Measurements from ENCODE around the gene BMP10.

The BMP10 gene

GRCh38 chr2:68855550-68855949, 15.6 kb downstream of the BMP10 start:
- Histone ChIP-seq H3K4me1 (ENCODE audit: insufficient read depth, low read length) (peaks cover 23% of the 10 kb centered on the region), H3K27ac (ENCODE audit: low read length) (peak overlapping the region; percentile 51), H3K79me2 (ENCODE audit: insufficient read depth, low read length) (no peaks in the 10 kb centered on the region), H3K4me3 (ENCODE audit: low read depth in 1 of 2, low read length in 2 of 2) (no peak overlapping the region), H3K9ac (ENCODE audit: low read depth, low read length) (no peak overlapping the region), H3K27me3 (ENCODE audit: insufficient read depth, low read length, poor library complexity) (no peaks in the 10 kb centered on the region), H3K9me3 (ENCODE audit: insufficient read depth, low read length, severe bottlenecking) (no peaks in the 10 kb centered on the region), H3K36me3 (ENCODE audit: insufficient read depth, low read length) (no peaks in the 10 kb centered on the region), H2AFZ (ENCODE audit: low read depth, low read length) (peak overlapping the region; percentile 44), H4K20me1 (ENCODE audit: insufficient read depth, low read length) (no peaks in the 10 kb centered on the region), H3K4me2 (ENCODE audit: insufficient read depth, low read length) (no peak overlapping the region)
- ATAC-seq (ENCODE audit: insufficient read depth, low read depth) (peak; percentile 63), DNase-seq (no peak)
- no peak for TF ChIP-seq EZH2 (IDR thresholded peaks at IDR 0.05; ENCODE audit: borderline replicate concordance, low read depth, low read length, severe bottlenecking)
- TF ChIP-seq CTCF (IDR thresholded peaks at IDR 0.05; ENCODE audit: borderline replicate concordance, extremely low read depth, low read length, poor library complexity, severe bottlenecking), result no peak

GRCh38 chr2:68854476-68854875, 16.7 kb downstream of the BMP10 start:
- Histone ChIP-seq H3K4me3 (ENCODE audit: low read depth in 1 of 2, low read length in 2 of 2) (no peak overlapping the region), H3K27ac (ENCODE audit: low read length) (no peak overlapping the region; the same call in 1 of the 2 replicates), H3K9me3 (ENCODE audit: insufficient read depth, low read length, severe bottlenecking) (no peaks in the 10 kb centered on the region), H3K4me2 (ENCODE audit: insufficient read depth, low read length) (no peak overlapping the region), H2AFZ (ENCODE audit: low read depth, low read length) (no peak overlapping the region), H4K20me1 (ENCODE audit: insufficient read depth, low read length) (no peaks in the 10 kb centered on the region), H3K79me2 (ENCODE audit: insufficient read depth, low read length) (no peaks in the 10 kb centered on the region), H3K9ac (ENCODE audit: low read depth, low read length) (no peak overlapping the region), H3K4me1 (ENCODE audit: insufficient read depth, low read length) (peaks cover 23% of the 10 kb centered on the region), H3K27me3 (ENCODE audit: insufficient read depth, low read length, poor library complexity) (no peaks in the 10 kb centered on the region), H3K36me3 (ENCODE audit: insufficient read depth, low read length) (no peaks in the 10 kb centered on the region)
- ATAC-seq (ENCODE audit: insufficient read depth, low read depth), result no peak
- no peak for TF ChIP-seq CTCF (IDR thresholded peaks at IDR 0.05; ENCODE audit: borderline replicate concordance, extremely low read depth, low read length, poor library complexity, severe bottlenecking)
- TF ChIP-seq EZH2 (IDR thresholded peaks at IDR 0.05; ENCODE audit: borderline replicate concordance, low read depth, low read length, severe bottlenecking), result no peak
- no peak for DNase-seq

- Histone ChIP-seq H3K36me3 (ENCODE audit: insufficient read depth, low read length) (no peaks in the 10 kb centered on the region), H3K9me3 (ENCODE audit: insufficient read depth, low read length, severe bottlenecking) (no peaks in the 10 kb centered on the region), H3K9ac (ENCODE audit: low read depth, low read length) (no peak overlapping the region), H3K27me3 (ENCODE audit: insufficient read depth, low read length, poor library complexity) (no peaks in the 10 kb centered on the region), H4K20me1 (ENCODE audit: insufficient read depth, low read length) (no peaks in the 10 kb centered on the region), H3K4me2 (ENCODE audit: insufficient read depth, low read length) (no peak overlapping the region), H3K4me1 (ENCODE audit: insufficient read depth, low read length) (peaks cover 23% of the 10 kb centered on the region), H2AFZ (ENCODE audit: low read depth, low read length) (no peak overlapping the region), H3K4me3 (ENCODE audit: low read depth in 1 of 2, low read length in 2 of 2) (no peak overlapping the region), H3K27ac (ENCODE audit: low read length) (no peak overlapping the region), H3K79me2 (ENCODE audit: insufficient read depth, low read length) (no peaks in the 10 kb centered on the region)
- DNase-seq, result no peak
- ATAC-seq (ENCODE audit: insufficient read depth, low read depth), result no peak
- TF ChIP-seq EZH2 (IDR thresholded peaks at IDR 0.05; ENCODE audit: borderline replicate concordance, low read depth, low read length, severe bottlenecking) (no peak), CTCF (IDR thresholded peaks at IDR 0.05; ENCODE audit: borderline replicate concordance, extremely low read depth, low read length, poor library complexity, severe bottlenecking) (no peak)
Measured at GRCh38 chr2:68853915-68854314, 17.3 kb downstream of the BMP10 start.

GRCh38 chr2:68853035-68853434, 18.2 kb downstream of the BMP10 start:
- no peaks in the 10 kb centered on the region for H3K27me3 ChIP-seq (ENCODE audit: insufficient read depth, low read length, poor library complexity)
- H3K4me1 ChIP-seq (ENCODE audit: insufficient read depth, low read length), result peaks cover 23% of the 10 kb centered on the region
- H2AFZ ChIP-seq (ENCODE audit: low read depth, low read length), result no peak overlapping the region
- TF ChIP-seq EZH2 (IDR thresholded peaks at IDR 0.05; ENCODE audit: borderline replicate concordance, low read depth, low read length, severe bottlenecking) (no peak), CTCF (IDR thresholded peaks at IDR 0.05; ENCODE audit: borderline replicate concordance, extremely low read depth, low read length, poor library complexity, severe bottlenecking) (no peak)
- no peaks in the 10 kb centered on the region for H3K9me3 ChIP-seq (ENCODE audit: insufficient read depth, low read length, severe bottlenecking)
- ATAC-seq (ENCODE audit: insufficient read depth, low read depth), result no peak
- no peak overlapping the region for H3K9ac ChIP-seq (ENCODE audit: low read depth, low read length)
- H3K4me2 ChIP-seq (ENCODE audit: insufficient read depth, low read length), result no peak overlapping the region
- no peak for DNase-seq
- H3K4me3 ChIP-seq (ENCODE audit: low read depth in 1 of 2, low read length in 2 of 2), result no peak overlapping the region
- H3K27ac ChIP-seq (ENCODE audit: low read length), result no peak overlapping the region
- no peaks in the 10 kb centered on the region for H3K36me3 ChIP-seq (ENCODE audit: insufficient read depth, low read length)
- H3K79me2 ChIP-seq (ENCODE audit: insufficient read depth, low read length), result no peaks in the 10 kb centered on the region
- H4K20me1 ChIP-seq (ENCODE audit: insufficient read depth, low read length), result no peaks in the 10 kb centered on the region

All from DND-41 (cell line).